Fibroblast of peridontal ligament (primary cell): ENCODE results near the gene ZMYND10.
A peak's percentile ranks its signal among the peaks of the same experiment; 100 is the strongest.

Experiments
- DNase-seq: peaks from one replicate; pipeline ENCODE4 v3.0.0-alpha.2; 2010; ENCODE audit errors: extremely low read depth

Gene ZMYND10

DNA sequence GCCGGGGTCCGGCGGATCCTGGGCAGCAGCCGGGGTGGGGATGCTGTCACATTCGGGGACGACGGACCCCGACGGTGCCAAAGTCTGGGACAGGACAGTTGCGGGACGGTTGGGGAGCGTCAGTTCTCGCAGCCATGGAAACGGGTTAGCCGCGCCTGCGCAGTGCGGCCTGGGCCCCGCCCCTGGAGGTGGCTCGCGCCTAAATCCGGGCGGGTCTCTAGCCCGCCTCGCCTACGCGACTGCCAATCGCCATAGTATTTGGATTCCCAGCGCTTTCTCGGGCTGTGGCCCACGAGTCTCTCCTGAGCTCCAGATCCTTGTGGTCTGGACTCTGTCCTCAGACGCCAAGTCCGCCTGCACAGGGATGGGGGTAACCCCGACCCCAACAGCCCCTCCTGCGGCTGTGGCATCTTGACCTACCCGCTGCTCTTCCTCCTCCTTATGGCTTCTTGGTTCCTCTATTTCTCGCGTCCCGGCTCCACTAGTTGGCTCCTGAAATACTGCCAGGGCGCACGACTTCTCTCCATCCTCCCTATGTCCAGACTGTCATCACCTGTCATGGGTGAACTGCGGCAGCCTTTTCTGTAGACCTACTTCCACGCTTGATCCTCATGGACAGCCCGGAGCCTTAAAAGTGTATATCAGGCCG, at the start of gene ZMYND10:
ZMYND10 (minus strand) TSS at position 147 of the 649 bp plus-strand sequence. CDS start 153 bp downstream, outside the sequence.
- DNase-seq: peak; percentile 38

- no peak for DNase-seq
Measured at GRCh38 chr3:50393061-50393460, 47.5 kb upstream of the ZMYND10 start.

DNA sequence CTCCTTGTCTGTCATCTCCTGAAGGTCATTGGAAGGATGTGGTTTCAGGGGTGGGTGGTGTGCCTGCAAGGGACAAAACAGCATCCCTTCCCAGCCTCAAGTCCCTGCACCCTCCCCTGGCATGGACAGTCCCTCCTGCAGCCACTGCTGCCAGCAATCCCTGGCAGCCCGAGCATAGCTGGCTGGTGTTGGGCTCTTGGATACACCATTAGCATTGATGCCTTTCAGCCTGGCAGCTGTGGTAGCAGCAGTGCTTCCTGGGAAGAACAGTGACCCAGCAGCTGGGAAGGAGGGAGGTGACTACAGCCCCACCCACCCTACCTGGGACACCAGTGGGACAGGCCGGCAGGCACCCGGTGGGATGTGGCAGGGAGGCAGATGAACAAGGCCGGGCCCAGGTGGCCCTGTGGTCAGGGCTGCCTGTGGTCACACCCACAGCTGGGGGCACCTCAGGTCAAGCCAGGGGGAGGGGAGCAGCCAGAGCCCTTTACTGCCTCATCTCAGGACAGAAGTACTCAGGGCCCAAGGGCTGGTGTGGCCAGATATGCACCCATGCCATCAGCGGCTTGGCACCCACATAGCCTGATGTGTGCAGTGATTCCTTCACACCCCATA, 46.7 kb upstream of the ZMYND10 start:
- DNase-seq: no peak

- DNase-seq: no peak
Measured at GRCh38 chr3:50390508-50391224, 45.1 kb upstream of the ZMYND10 start.

- no peak for DNase-seq
Measured at GRCh38 chr3:50389414-50389767, 43.9 kb upstream of the ZMYND10 start.

DNA sequence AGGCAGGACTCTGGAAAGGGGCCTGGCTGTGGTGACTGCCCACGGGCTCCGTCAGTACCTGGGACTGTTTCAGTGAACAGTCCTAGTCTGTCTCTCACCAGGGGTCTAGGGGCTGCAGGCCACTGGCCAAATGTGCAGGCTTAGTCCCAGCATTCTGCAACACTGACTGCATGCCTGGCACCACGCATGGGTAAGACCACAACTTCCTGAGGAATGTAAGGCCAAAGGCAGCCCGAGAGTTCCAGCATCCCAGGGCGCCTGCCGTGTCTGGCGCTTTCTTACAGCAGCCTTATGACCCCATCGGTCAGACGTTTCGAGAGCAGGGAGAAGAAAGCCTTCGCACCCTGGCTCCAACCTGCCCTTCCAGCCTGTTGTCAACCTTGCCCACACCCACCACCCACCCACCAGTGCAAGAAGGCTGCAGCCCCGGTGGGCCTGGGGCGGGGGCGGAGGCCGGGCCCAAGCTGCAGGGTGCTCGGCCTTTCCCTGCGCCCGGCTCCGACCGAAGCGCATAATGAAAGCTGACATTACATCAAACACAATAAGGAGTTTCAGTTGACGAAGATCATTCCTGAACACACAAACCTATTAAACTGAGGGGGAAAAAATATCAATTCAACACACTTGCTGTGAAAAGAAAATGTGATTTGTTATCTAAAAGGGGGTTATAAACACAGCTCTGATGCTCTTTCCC, 43.3 kb upstream of the ZMYND10 start:
- DNase-seq: no peak

DNA sequence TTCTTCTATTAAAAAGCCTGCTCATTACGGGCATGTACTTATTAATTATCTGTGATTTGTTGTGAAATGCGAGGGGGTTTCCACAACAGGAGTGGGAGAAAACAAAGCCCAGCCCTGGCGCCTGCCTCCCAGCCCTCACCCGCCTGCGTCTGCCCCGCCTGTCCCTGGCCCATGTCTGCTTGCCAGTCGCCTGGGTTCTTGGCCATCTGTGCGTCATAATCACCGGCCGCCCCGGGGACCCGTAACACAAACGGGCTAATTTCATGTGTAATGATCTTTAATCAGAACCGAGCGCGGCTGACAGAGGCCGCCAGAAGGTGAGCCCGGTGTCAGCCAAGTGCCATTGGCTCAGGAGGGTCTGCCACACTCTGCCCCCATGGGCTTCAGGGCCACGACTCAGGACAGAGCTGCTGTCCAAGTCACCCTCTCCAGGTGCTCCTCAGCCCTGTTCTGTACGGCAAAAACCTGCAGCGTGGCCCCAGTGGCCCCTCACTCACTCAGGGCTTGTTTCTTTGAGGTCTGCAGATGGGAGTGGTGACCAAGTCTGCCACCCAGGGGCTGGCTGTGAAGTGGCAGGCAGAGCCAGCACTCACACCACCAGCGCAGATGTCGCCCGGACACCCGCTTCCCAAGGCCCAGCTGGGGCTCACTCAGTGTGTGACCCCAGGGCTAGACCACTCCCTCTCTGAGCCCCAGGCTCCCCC, 42.6 kb upstream of the ZMYND10 start:
- DNase-seq: no peak

DNA sequence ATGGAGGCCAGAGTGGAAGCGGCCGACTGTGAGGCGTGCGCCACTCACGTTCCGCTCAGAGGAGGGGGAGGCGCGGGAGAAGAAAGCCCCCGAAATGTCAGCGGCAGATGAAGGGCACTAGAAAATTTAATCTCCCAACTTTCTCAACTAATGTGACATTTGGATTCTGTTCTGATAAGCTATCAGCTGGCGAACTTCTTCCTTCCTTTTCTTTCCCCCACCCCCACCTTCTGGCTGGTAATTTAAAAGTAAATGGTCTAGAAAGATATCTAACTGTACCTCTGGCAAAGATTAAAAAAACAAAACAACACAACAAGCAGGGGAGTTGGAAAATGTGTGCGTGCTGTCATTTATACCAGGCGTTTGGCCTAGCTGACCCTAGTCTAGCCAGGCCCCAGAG, 40.2 kb upstream of the ZMYND10 start:
- DNase-seq: no peak

- DNase-seq: no peak
Measured at GRCh38 chr3:50383750-50384149, 38.2 kb upstream of the ZMYND10 start.

- DNase-seq: no peak
Measured at GRCh38 chr3:50382722-50383121, 37.2 kb upstream of the ZMYND10 start.

DNA sequence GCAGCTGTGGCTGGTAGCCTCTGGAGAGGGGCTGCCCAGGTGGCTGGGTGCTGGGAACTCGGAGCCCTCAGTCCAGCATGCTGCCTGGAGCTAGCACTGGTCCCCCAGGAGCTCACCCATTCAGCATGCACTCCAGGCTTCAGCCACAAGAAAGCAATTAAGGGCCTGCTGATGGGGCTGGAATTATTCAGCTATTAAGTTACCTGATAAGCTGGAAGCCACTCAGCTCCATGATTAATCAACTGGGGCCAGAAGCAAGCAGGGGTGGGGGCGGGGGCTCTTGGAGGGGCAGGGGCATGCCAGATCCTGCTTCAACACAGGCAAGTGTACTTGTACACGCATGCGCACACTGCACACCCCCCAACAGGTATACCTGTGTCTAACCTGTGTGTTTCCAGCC, 35.9 kb upstream of the ZMYND10 start:
- DNase-seq: no peak

DNA sequence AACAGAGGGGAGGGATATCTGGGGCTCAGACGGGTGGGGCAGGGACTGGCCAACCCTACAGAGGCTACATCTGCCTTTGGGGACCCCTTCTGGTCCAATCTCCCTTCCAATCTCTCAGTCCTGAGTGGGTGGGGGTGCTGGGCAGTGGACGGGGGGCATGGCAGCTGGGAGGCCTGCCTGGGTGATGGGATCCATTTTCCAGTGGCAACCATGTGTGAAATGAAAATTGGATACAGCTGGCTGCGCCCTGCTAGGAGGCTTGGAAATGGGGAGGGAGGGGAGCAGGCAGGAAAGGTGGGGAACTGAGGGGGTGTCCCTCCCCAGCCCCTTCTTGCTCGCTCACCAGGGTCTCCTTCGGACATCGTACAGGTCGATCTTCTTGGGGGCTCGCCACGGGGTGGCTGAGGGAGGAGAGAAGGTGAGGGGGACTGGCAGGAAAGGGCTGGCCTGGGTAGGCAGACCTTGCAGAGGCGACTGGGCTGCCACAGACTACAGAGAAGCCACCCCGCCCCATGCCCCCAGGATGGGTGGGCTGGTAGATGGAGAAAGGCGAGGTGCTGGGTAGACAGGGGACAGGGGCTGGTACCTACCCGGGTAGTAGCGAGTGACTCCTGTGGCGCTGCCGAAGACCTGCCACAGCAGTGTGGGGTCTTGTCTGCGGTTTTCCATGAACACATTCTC, 35.0 kb upstream of the ZMYND10 start:
- no peak for DNase-seq

- DNase-seq: no peak
Measured at GRCh38 chr3:50378757-50379156, 33.2 kb upstream of the ZMYND10 start.

DNA sequence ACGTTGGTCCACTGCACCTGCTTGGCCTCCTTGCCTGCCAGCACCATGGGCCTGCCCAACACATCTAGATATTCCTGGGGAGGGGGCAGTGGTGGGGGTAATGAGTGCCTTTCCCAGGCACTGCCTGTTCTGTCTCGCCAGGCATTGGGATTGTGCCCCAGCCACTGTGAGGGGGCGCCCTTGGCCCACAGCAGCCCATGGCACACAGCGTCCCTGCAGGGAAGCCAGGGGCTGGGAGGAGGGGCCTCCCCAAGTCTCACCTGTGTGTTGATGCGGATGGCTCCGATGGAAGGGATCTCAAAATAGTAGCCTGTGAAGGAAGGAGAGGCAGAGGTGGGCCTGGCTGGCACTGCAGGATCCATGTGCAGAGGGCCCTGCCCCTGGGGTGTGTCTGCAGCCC, 32.5 kb upstream of the ZMYND10 start:
- DNase-seq: no peak

GRCh38 chr3:50375258-50375931, 29.9 kb upstream of the ZMYND10 start:
- DNase-seq: no peak

DNA sequence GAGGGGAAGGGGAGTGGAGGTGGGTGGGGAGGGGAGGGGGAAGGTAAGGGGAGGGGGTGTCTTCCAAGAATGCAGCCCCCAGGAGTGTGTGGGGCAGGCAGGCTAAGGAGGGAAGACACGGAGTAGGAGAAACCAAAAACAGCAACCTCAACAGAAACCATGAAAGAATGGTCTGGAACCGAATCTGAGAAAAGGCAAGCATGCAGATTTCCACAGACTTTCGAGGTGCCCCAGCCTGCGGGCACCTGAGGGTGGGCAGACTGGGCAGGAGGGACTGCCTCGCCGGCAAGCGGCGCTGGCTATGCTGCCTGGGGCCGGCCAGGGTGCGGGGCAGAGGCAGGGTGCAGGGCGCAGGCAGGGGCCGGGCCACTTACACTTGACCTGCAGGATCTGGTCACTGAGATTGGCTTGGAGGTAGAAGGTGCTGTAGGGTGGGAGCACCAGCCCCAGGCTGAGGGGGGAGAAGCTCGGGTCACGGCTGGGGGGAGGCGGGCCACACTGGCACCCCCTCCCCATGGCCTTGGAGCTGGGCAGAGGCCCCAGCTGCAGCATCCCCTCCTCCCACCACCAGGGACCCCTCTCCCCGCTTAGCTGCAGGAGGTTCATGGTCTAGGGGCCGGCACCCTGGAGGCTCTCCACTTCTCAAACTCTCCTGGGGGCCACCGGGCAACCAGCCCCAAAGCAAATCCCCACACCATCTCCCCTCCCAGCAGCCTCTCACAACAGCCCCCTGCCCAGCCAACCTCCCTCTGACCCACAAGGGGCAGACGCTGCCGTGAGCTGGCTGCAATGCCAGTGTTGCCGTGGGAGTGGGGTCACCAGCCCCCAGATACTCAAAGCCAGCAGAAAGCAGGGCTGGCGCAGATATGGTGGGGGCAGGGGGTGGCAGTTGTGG, 29.1 kb upstream of the ZMYND10 start:
- no peak for DNase-seq

DNA sequence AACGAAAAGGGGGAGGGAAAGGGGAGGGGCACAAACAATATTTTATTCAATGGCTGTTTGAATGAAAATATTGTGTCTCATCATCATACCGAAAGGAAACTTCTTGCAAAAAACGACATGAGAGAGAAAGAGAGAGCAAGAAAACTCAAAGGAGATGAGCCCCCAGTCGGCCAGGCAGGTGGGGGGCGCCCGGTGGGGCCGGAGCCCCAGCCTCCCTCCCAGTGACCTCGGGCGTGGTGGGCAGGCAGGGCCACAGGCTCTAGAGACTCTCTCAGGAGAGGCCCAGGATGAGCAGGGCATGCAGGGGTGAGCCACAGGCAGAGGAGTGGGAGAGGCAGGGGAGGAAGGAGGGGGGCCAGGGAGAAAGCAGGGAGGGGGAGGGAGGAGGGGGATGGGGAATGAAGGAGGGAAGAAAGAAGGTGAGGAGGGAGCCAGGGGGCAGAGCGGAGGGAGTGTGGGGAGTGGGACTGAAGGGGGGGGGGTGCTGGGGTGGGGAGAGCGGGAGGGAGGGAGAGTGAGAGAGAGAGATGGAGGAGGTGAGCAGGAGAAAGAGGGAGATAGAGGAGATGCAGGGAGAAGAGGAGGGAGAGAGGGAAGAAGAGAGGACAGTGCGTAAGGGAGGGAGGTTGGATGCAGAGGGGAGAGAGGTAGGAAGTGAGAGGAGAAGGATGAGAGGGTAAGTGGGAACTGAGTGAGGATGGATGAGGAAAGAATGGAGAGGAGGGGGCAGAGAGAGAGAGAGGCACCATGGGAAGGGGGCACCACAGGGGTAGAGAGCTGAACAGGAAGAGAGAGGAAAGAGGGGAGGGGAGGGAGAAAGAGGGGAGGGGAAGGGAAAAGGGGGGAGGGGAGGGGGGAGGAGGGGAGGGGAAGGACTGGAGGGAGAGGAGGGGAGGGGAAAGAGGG, 27.9 kb upstream of the ZMYND10 start:
- DNase-seq: no peak

DNA sequence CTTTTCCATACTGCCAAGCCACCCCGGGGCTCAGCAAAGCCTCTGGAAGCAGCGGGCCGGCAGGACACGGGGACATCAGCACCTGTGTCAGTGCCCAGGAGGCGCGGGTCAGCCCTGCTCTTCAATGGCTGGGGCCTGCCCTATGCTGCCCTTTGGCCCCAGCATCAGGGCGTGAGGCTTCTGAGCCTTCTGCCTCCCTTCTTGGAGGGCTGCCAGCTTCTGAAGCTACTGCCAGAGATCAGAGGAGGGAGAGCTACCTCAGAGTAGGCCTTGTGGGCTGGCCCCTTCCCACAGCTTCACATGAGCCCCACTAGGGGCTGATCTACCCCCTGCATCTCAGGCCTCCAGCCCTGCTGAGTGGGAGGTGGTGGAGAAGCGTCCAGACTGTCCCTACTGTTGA, 26.8 kb upstream of the ZMYND10 start:
- no peak for DNase-seq
